ENCODE data around the gene PCSK6.
"Not testable (repeated sequence)": the region's sequence is repeated elsewhere in the genome, so short reads cannot be mapped to it uniquely, and the experiment has no call there.

PCSK6 gene

DNA sequence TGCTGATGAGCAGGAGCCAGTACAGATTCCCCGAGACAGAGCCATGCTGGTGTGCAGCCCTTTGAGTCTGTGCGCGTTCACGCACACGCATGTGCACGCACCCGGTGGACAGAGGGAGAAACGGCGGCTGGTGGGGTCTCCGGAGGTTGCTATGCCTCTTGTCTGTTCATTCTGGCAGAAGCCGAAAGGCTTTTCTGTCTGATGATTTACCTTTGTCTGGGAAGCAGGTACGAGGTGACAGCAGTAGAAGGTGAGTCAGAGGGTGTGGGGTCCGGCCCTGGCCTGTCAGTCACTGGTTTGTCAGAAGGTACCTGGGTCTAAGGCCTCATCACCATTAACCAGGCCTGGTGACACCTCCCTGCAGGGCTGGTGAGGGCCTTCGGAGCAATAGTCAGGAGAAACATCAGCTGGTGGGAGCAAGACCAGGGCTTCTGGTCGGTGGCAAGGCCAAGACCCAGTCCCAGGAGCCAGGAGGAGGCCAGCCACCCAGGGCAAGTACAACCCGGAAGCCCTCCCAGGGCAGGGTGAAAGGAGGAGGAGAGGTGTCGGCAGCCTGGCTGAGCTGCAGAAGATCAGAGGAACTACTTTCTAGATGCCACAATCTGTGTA is 7.5 kb downstream of the PCSK6 start:
- no peak for DNase-seq

- no peak for DNase-seq
Measured at GRCh38 chr15:101481381-101481705, 8.2 kb downstream of the PCSK6 start.

- DNase-seq = no peak
Measured at GRCh38 chr15:101480613-101481380, 8.7 kb downstream of the PCSK6 start.

GRCh38 chr15:101479851-101480612 is 9.5 kb downstream of the PCSK6 start:
- no peak for DNase-seq

- DNase-seq = no peak
Measured at GRCh38 chr15:101479342-101479845, 10.1 kb downstream of the PCSK6 start.

DNA sequence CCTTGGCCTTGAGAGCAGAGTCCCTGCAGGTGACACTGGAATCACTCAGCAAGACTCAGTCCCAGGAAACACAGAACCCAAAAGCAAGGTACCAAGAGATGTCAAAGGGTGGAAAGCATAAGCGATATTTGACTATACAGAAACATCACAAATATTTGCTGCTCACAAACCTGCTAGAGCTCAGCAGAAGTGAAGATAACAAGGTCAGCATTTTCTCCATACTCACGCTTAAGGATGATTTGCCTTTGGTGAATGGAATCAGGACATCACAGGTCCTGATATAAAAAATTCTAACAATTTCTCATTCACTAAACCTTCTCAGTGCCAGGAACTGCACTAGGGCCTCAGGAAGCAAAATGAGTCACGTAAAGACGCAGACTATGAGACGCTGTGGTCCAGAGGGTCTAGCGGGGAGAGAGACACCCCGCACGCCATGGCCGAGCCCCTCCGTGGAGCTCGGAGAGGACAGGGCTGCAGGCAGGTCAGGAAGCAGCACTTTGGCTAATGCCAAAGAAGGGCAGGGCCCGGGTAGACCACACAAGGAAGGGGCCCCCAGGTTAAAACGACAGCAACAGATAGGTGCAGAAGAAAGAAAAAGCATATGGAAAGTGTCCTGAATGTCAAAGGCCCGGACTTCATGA is 10.7 kb downstream of the PCSK6 start:
- no peak for DNase-seq

- DNase-seq = no peak
Measured at GRCh38 chr15:101477851-101478362, 11.6 kb downstream of the PCSK6 start.

DNA sequence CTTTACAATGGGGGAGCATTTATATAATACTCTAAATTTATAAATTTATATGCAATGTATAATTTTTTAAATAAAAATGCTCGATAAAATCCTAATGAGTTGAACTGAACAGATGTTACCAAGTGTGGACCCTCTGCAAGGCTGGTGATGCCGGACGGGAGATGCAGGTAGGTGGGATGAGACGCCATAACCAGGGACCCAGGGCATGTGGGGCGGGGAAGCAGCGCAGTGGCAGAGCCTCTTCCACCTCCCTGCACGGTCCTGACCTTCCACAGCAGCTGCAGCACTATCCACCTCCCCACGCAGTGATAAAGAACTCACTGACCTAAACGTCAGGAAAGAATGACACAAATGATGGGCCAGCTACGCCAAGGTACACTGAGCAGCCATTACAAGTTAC is 12.8 kb downstream of the PCSK6 start:
- no peak for DNase-seq

DNA sequence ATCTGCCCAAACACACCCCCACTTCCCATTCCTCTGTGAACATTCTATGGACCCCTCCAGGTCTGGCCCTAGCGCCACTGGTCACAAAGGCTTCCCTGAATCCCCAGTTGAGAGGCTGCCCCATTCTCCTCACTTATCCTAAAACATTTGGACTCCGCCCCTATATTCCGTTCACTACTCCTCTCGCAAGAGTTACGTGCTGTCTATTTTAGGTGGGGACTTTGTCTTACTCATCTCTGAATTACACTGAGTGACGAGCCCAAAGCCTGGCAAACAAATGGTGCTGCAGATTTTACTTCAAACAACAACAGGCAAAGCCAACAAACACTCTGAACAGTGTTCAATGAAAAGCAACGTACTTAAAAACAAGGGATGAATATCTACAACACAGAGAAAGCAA is 14.5 kb downstream of the PCSK6 start:
- no peak for DNase-seq

DNA sequence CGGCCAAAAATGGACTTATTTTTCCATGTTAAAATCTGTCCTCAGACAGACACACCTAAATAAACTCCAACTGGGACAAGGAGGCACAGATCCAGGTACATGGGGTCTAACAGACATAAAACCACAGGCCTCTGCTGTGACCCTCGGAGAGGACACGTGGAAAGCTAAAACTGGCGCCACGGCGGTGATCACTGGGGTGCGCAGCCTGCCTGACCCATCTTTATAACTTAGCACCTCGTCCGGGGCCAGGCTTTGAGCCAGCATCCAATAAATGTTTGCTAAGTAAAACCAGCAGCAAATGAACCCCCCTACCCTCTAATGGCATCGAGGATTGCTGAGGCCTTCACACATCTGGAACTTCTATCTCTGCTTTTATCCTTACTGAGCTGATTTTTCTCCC is 15.3 kb downstream of the PCSK6 start:
- no peak for DNase-seq

DNA sequence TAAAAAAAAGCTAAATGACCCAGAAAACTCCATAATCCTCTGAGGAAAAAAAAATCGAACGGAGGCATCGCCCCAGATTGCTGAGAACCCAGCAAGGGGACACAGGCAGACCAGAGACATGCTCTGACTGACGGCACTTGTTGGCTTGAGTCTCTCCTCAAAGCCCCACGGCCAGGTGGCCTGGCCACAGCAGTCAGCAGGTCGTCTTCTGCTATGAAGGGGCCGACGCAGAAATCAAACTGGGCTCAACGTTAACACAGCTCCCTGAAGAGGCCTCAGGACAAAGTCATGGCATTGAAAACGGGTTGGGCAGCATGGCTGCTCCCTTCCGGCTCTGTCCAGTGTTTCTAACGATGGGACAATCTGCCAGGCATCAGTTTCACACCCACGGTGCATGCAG is 17.5 kb downstream of the PCSK6 start:
- no peak for DNase-seq

DNA sequence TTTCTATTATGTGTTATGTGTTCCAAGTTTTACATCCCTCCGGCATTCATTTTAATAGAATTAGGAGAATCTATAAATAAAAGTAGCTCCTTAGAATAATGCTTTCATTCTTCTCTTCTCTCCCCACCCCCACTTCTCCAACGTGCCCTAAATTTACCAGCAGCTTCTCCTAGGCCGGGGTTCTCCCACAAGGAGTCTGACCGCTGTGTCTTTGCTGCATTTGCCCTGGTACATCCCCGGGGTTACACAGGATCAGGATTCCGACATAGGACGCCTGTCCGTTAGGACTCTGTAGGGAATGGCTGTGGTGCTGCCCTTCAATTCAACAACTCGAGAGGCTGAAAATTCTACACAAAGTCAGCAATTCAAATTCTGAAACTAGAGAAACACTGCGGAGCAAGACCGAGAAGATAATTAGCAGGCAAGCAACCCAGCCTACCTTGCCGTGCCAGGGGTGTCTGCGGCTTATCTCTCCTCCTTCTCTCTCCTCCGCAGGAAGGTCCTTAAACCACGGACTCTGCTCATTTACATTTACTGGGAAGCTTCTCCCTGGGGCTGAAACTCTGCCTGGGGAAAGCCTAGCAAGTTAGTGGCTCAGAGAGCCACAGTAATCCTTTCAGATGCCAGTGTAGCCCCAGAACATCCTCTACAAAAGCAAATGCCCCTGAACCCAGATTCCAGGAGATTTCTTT is 18.8 kb downstream of the PCSK6 start:
- no peak for DNase-seq

GRCh38 chr15:101469520-101470288 is 19.8 kb downstream of the PCSK6 start:
- no peak for DNase-seq

DNA sequence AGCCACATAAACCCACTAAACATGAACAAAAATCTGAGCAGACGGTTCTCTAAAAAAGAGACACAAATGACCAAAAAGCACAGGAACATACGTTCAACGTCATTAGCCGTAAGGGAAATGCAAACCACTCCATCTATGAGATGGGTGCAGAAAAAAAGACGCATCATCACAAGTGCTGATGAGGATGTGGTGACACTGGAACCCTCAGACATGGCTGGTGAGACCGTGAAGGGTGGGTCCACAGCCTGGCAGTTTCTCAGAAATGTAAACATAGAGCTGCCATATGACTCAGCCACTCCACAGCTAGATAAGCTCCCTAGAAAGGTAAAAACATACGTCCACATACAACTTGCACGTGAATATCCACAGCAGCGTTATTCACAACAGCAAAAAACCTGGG is 23.3 kb downstream of the PCSK6 start:
- DNase-seq = no peak

GRCh38 chr15:101464999-101465669 is 24.4 kb downstream of the PCSK6 start:
- DNase-seq = no peak

DNA sequence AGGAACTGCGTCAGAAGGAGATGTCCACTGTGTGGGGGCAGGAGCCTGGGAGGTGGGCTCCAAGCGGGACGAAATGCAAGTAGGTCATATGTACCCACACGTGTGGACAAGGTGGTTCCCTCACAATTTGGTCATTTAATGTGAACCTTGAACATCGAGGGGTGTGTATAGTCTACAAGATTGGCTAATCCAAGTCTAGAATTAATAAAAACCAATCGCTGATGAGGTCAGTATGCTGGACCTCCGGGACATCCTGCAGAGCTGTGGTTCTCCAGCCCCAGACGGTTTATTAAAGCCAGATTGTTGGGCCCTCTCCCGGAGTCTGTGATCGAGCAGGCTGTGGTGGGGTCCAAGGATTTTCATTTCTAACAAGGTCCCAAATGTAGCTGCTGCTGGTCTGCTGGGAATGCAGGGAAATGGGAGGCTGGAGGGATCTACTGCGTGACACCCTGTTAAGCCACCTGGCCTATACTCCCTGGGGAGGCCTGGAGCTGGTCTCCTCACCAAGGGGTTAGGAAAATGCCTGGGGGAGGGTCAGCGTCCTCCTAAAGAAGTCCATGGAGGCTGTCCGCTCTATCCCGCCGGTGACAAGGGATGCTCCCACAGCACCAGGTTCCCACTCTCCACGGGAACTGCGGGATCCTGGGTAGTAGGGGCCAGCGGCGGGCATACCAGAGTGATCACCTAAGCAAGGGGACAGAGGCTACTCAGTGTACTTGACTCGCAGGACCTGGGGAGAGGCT is 25.1 kb downstream of the PCSK6 start:
- DNase-seq = no peak

DNA sequence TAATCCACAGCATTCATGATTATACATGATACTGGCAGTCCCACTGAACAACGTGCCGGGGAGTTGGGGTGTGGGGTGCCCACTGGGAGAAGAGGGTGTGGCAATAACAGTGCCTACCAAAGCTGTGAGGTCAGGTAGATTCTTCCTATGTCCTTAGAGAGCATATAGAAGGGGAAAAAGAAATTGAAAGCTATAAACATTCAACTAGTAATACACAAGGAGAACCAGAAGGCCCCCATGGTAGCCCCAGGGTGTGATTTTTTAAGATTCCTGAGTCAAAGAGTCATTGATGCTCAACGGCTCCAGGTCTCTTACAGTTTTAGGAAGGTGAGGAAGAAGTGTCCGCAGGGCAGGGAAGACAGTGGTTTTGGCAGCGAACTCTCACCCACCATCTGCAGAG is 25.8 kb downstream of the PCSK6 start:
- DNase-seq = not testable (repeated sequence)

- DNase-seq = no peak
Measured at GRCh38 chr15:101463270-101463669, 26.2 kb downstream of the PCSK6 start.

DNA sequence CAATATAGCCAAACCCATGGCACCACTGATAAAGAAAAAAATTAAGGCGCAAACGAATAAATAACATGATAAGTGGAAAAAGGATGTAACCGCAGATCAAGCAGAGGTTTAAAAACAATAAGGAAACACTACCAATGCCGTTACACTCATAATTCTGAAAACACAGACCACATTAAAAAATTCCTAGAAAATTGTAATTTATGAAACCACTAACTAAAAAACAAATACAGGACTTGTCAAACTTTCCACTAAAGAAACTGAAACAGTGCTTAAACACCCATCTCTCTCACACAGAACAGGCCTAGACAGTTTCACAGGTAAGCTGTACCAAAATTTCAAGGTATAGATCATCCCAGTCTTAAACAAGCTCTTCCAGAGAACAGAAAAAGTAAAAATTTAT is 28.4 kb downstream of the PCSK6 start:
- no peak for DNase-seq

- DNase-seq = no peak
Measured at GRCh38 chr15:101459579-101460300, 29.8 kb downstream of the PCSK6 start.

Data from NCI-H1105 treated with DMSO at 0.1 percent for 48 hours (cell line).